ENCODE results near the gene OARD1. TPM values are rescaled to one million over a fixed set of nuclear protein-coding genes. Genes with fewer than 3 reads are reported as not detected.

Gene OARD1
- total RNA-seq, 1 experiment from 2014 or later = 33.7 TPM

GRCh38 chr6:41027241-41027640 lies 44.9 kb downstream of the OARD1 start (continued):
- TF ChIP-seq, protein P1, sequence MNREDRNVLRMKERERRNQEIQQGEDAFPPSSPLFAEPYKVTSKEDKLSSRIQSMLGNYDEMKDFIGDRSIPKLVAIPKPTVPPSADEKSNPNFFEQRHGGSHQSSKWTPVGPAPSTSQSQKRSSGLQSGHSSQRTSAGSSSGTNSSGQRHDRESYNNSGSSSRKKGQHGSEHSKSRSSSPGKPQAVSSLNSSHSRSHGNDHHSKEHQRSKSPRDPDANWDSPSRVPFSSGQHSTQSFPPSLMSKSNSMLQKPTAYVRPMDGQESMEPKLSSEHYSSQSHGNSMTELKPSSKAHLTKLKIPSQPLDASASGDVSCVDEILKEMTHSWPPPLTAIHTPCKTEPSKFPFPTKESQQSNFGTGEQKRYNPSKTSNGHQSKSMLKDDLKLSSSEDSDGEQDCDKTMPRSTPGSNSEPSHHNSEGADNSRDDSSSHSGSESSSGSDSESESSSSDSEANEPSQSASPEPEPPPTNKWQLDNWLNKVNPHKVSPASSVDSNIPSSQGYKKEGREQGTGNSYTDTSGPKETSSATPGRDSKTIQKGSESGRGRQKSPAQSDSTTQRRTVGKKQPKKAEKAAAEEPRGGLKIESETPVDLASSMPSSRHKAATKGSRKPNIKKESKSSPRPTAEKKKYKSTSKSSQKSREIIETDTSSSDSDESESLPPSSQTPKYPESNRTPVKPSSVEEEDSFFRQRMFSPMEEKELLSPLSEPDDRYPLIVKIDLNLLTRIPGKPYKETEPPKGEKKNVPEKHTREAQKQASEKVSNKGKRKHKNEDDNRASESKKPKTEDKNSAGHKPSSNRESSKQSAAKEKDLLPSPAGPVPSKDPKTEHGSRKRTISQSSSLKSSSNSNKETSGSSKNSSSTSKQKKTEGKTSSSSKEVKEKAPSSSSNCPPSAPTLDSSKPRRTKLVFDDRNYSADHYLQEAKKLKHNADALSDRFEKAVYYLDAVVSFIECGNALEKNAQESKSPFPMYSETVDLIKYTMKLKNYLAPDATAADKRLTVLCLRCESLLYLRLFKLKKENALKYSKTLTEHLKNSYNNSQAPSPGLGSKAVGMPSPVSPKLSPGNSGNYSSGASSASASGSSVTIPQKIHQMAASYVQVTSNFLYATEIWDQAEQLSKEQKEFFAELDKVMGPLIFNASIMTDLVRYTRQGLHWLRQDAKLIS (CRISPR knock-in tag; IDR thresholded peaks at IDR 0.05; ENCODE audit: borderline replicate concordance) = no peak
- TF ChIP-seq NR3C1 (CRISPR knock-in tag; conservative IDR thresholded peaks at IDR 0.05; ENCODE audit: low read depth) (no peak), ZNF423 (CRISPR knock-in tag; IDR thresholded peaks at IDR 0.05) (no peak), PRRX2 (CRISPR knock-in tag; IDR thresholded peaks at IDR 0.05) (no peak)
- TF ChIP-seq, protein P2, sequence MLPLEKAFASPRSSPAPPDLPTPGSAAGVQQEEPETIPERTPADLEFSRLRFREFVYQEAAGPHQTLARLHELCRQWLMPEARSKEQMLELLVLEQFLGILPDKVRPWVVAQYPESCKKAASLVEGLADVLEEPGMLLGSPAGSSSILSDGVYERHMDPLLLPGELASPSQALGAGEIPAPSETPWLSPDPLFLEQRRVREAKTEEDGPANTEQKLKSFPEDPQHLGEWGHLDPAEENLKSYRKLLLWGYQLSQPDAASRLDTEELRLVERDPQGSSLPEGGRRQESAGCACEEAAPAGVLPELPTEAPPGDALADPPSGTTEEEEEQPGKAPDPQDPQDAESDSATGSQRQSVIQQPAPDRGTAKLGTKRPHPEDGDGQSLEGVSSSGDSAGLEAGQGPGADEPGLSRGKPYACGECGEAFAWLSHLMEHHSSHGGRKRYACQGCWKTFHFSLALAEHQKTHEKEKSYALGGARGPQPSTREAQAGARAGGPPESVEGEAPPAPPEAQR (CRISPR knock-in tag; IDR thresholded peaks at IDR 0.05) = no peak

DNA sequence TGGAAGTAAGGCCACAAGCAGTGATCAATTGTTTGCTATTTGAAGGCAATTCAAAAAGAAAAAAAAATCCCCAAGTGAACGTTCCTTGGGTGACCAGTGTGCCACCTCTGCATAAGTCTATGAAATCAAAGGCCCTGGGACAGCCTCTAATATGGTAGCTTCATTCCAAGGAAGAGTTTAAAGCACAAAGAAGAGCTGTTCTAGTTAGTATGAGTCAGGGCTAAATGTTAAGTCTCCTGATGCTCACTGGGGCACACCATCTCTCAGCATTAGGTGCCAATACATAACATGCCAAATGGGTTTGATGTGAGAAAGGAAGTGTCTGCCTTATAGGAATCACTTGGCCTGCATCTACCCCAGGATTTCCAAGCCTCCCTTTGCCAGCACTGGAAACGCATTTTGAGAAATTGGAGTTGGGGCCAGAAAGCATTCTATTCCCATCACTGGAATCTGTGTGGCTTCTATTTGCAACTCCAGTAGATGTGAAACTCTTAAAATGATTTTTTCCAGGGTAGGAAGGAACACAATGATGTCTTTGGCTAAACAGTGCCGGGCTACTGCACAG lies 46.1 kb downstream of the OARD1 start:
- Mint-ChIP-seq H3K27me3 (ENCODE audit: low read depth) (no peaks in the 10 kb centered on the region; the same call in 1 of the 2 replicates), H3K9me3 (no peaks in the 10 kb centered on the region), H3K4me3 (no peak overlapping the region), H3K27ac (no peak overlapping the region), H3K4me1 (peaks cover 23% of the 10 kb centered on the region), H3K36me3 (no peaks in the 10 kb centered on the region)
- TF ChIP-seq FOXK1 (CRISPR knock-in tag; IDR thresholded peaks at IDR 0.05) (no peak), GABPB1 (CRISPR knock-in tag; IDR thresholded peaks at IDR 0.05) (no peak), NR2C2 (CRISPR knock-in tag; IDR thresholded peaks at IDR 0.05) (no peak), NFATC4 (CRISPR knock-in tag; IDR thresholded peaks at IDR 0.05) (no peak), FOXP4 (CRISPR knock-in tag; IDR thresholded peaks at IDR 0.05) (no peak), STAT6 (CRISPR knock-in tag; conservative IDR thresholded peaks at IDR 0.05; ENCODE audit: low read depth) (no peak), ZNF416 (CRISPR knock-in tag; IDR thresholded peaks at IDR 0.05) (no peak), MYBL2 (CRISPR knock-in tag; IDR thresholded peaks at IDR 0.05) (no peak), FOXJ3 (CRISPR knock-in tag; IDR thresholded peaks at IDR 0.05; ENCODE audit: borderline replicate concordance) (no peak), TCF7 (CRISPR knock-in tag; IDR thresholded peaks at IDR 0.05; ENCODE audit: low read depth) (no peak), ZNF232 (CRISPR knock-in tag; IDR thresholded peaks at IDR 0.05) (no peak), TP53 (CRISPR knock-in tag; IDR thresholded peaks at IDR 0.05) (no peak)
- TF ChIP-seq, protein P3, sequence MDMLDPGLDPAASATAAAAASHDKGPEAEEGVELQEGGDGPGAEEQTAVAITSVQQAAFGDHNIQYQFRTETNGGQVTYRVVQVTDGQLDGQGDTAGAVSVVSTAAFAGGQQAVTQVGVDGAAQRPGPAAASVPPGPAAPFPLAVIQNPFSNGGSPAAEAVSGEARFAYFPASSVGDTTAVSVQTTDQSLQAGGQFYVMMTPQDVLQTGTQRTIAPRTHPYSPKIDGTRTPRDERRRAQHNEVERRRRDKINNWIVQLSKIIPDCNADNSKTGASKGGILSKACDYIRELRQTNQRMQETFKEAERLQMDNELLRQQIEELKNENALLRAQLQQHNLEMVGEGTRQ (CRISPR knock-in tag; IDR thresholded peaks at IDR 0.05) = no peak
- POLR2A ChIA-PET = no interaction called here
- ATAC-seq = no peak
- CTCF ChIA-PET = interaction anchor here (1.0 kb wide), 1 partner anchor 180 kb away, joined by 3 read pairs; no protein-coding TSS in a partner anchor
- DNase-seq (ENCODE audit: low spot score) = no peak

Data from WTC11 (cell line).